ENCODE results near the gene DHRS13.

The DHRS13 gene

GRCh38 chr17:28899212-28899815 lies 3.6 kb downstream of the DHRS13 start:
- Histone ChIP-seq H3K4me1 (ENCODE audit: control insufficient read depth, low read depth, low read length) (peaks cover 7% of the 10 kb centered on the region), H2BK120ac (ENCODE audit: low read depth, low read length) (no peak overlapping the region)

GRCh38 chr17:28898527-28898955 lies 4.3 kb downstream of the DHRS13 start:
- WGBS (ENCODE audit: extremely low coverage, insufficient coverage, low lambda C conversion rate), result no CpG with 5 or more reads among the region's 12 CpGs
- no peaks in the 10 kb centered on the region for H3K36me3 ChIP-seq (ENCODE audit: control insufficient read depth, insufficient read depth, low read length)
- H2BK15ac ChIP-seq (replicated peaks; ENCODE audit: low read depth), result no peak overlapping the region
- H4K8ac ChIP-seq (ENCODE audit: low read depth, low read length), result no peak overlapping the region
- no peak overlapping the region for H3K9ac ChIP-seq (ENCODE audit: low read length)
- H3K79me1 ChIP-seq (ENCODE audit: low read length), result peaks cover 4% of the 10 kb centered on the region
- H3K4ac ChIP-seq (ENCODE audit: low read depth, low read length), result no peak overlapping the region
- H3K23ac ChIP-seq (ENCODE audit: low read length), result no peak overlapping the region
- no peak overlapping the region for H2AK5ac ChIP-seq (ENCODE audit: low read length)
- no peak overlapping the region for H2BK120ac ChIP-seq (ENCODE audit: low read depth, low read length)
- no peak overlapping the region for H4K5ac ChIP-seq (ENCODE audit: low read length)
- DNase-seq, result no peak
- H3K18ac ChIP-seq (ENCODE audit: low read length), result no peak overlapping the region
- no peaks in the 10 kb centered on the region for H3K79me2 ChIP-seq (ENCODE audit: control insufficient read depth, insufficient read depth, low read length)
- H3K4me1 ChIP-seq (ENCODE audit: control insufficient read depth, low read depth, low read length), result peaks cover 7% of the 10 kb centered on the region
- no peak overlapping the region for H3K27ac ChIP-seq (ENCODE audit: low read depth, low read length)
- H2BK5ac ChIP-seq (ENCODE audit: low read length), result no peak overlapping the region
- no peak overlapping the region for H3K4me2 ChIP-seq (ENCODE audit: low read length)
- no peaks in the 10 kb centered on the region for H3K27me3 ChIP-seq (ENCODE audit: insufficient read depth, low read length, poor library complexity)
- H3K56ac ChIP-seq (ENCODE audit: low read length), result peak overlapping the region; percentile 99
- H3K4me3 ChIP-seq (ENCODE audit: low read length), result no peak overlapping the region

More at GRCh38 chr17:28899212-28899815, 3.6 kb downstream of the DHRS13 start:
- H3K79me2 ChIP-seq (ENCODE audit: control insufficient read depth, insufficient read depth, low read length), result no peaks in the 10 kb centered on the region
- H2BK15ac ChIP-seq (replicated peaks; ENCODE audit: low read depth), result no peak overlapping the region
- H3K56ac ChIP-seq (ENCODE audit: low read length), result no peak overlapping the region
- no peaks in the 10 kb centered on the region for H3K36me3 ChIP-seq (ENCODE audit: control insufficient read depth, insufficient read depth, low read length)
- no peak overlapping the region for H3K23ac ChIP-seq (ENCODE audit: low read length)
- H2BK5ac ChIP-seq (ENCODE audit: low read length), result no peak overlapping the region
- H3K4me2 ChIP-seq (ENCODE audit: low read length), result no peak overlapping the region
- no peaks in the 10 kb centered on the region for H3K27me3 ChIP-seq (ENCODE audit: insufficient read depth, low read length, poor library complexity)
- WGBS (ENCODE audit: extremely low coverage, insufficient coverage, low lambda C conversion rate), result no CpG with 5 or more reads among the region's 5 CpGs
- no peak overlapping the region for H4K8ac ChIP-seq (ENCODE audit: low read depth, low read length)
- no peak overlapping the region for H3K4me3 ChIP-seq (ENCODE audit: low read length)
- no peak overlapping the region for H2AK5ac ChIP-seq (ENCODE audit: low read length)
- H3K9ac ChIP-seq (ENCODE audit: low read length), result no peak overlapping the region
- peaks cover 4% of the 10 kb centered on the region for H3K79me1 ChIP-seq (ENCODE audit: low read length)
- H3K27ac ChIP-seq (ENCODE audit: low read depth, low read length), result no peak overlapping the region
- H3K4ac ChIP-seq (ENCODE audit: low read depth, low read length), result no peak overlapping the region
- no peak overlapping the region for H4K5ac ChIP-seq (ENCODE audit: low read length)
- no peak overlapping the region for H3K18ac ChIP-seq (ENCODE audit: low read length)
- no peak for DNase-seq

- Histone ChIP-seq H2BK120ac (ENCODE audit: low read depth, low read length) (no peak overlapping the region), H3K27ac (ENCODE audit: low read depth, low read length) (peak overlapping the region; percentile 94), H3K27me3 (ENCODE audit: insufficient read depth, low read length, poor library complexity) (no peaks in the 10 kb centered on the region), H2BK5ac (ENCODE audit: low read length) (peak overlapping the region; percentile 50), H3K4me2 (ENCODE audit: low read length) (peak overlapping the region; percentile 89), H3K79me1 (ENCODE audit: low read length) (peaks cover 4% of the 10 kb centered on the region), H2AK5ac (ENCODE audit: low read length) (peak overlapping the region; percentile 96), H3K4me3 (ENCODE audit: low read length) (peak overlapping the region; percentile 39), H3K9ac (ENCODE audit: low read length) (peak overlapping the region; percentile 97), H3K79me2 (ENCODE audit: control insufficient read depth, insufficient read depth, low read length) (no peaks in the 10 kb centered on the region), H3K56ac (ENCODE audit: low read length) (peak overlapping the region; percentile 99), H3K23ac (ENCODE audit: low read length) (peak overlapping the region; percentile 66), H3K4ac (ENCODE audit: low read depth, low read length) (peak overlapping the region; percentile 49), H4K8ac (ENCODE audit: low read depth, low read length) (no peak overlapping the region), H3K36me3 (ENCODE audit: control insufficient read depth, insufficient read depth, low read length) (no peaks in the 10 kb centered on the region), H3K4me1 (ENCODE audit: control insufficient read depth, low read depth, low read length) (peaks cover 7% of the 10 kb centered on the region), H4K5ac (ENCODE audit: low read length) (peak overlapping the region; percentile 98), H3K18ac (ENCODE audit: low read length) (peak overlapping the region; percentile 68), H2BK15ac (replicated peaks; ENCODE audit: low read depth) (no peak overlapping the region)
- no CpG with 5 or more reads among the region's 23 CpGs for WGBS (ENCODE audit: extremely low coverage, insufficient coverage, low lambda C conversion rate)
- no peak for DNase-seq
Measured at GRCh38 chr17:28897769-28898526, 4.9 kb downstream of the DHRS13 start.

- Histone ChIP-seq H2BK5ac (ENCODE audit: low read length) (peak within 1 kb of the TSS; percentile 78), H4K8ac (ENCODE audit: low read depth, low read length) (no peak within 1 kb of the TSS), H3K79me2 (ENCODE audit: control insufficient read depth, insufficient read depth, low read length) (no peaks in the 10 kb centered on the region), H3K4me1 (ENCODE audit: control insufficient read depth, low read depth, low read length) (peaks cover 7% of the 10 kb centered on the region), H3K27ac (ENCODE audit: low read depth, low read length) (peak within 1 kb of the TSS; percentile 94), H2AK5ac (ENCODE audit: low read length) (peak within 1 kb of the TSS; percentile 96), H3K9ac (ENCODE audit: low read length) (peak within 1 kb of the TSS; percentile 97), H3K36me3 (ENCODE audit: control insufficient read depth, insufficient read depth, low read length) (no peaks in the 10 kb centered on the region), H2BK15ac (replicated peaks; ENCODE audit: low read depth) (no peak within 1 kb of the TSS), H3K56ac (ENCODE audit: low read length) (peak within 1 kb of the TSS; percentile 99), H3K4me2 (ENCODE audit: low read length) (peak within 1 kb of the TSS; percentile 89), H3K79me1 (ENCODE audit: low read length) (peaks cover 4% of the 10 kb centered on the region), H4K5ac (ENCODE audit: low read length) (peak within 1 kb of the TSS; percentile 98), H3K23ac (ENCODE audit: low read length) (peak within 1 kb of the TSS; percentile 66), H3K27me3 (ENCODE audit: insufficient read depth, low read length, poor library complexity) (no peaks in the 10 kb centered on the region), H2BK120ac (ENCODE audit: low read depth, low read length) (peak within 1 kb of the TSS; percentile 3), H3K4ac (ENCODE audit: low read depth, low read length) (peak within 1 kb of the TSS; percentile 49), H3K18ac (ENCODE audit: low read length) (peak within 1 kb of the TSS; percentile 68), H3K4me3 (ENCODE audit: low read length) (peak within 1 kb of the TSS; percentile 86)
- peak; percentile 69 for DNase-seq
- WGBS (ENCODE audit: extremely low coverage, insufficient coverage, low lambda C conversion rate), result no CpG with 5 or more reads among the region's 73 CpGs
Measured at GRCh38 chr17:28896884-28897768, 5.8 kb downstream of the DHRS13 start, which contains the start of gene FLOT2. FLOT2 (minus strand) TSS chr17:28897733; CDS start chr17:28897574, 159 bp downstream.

- no CpG with 5 or more reads among the region's 5 CpGs for WGBS (ENCODE audit: extremely low coverage, insufficient coverage, low lambda C conversion rate)
- Histone ChIP-seq H4K5ac (ENCODE audit: low read length) (no peak overlapping the region), H3K36me3 (ENCODE audit: control insufficient read depth, insufficient read depth, low read length) (no peaks in the 10 kb centered on the region), H3K23ac (ENCODE audit: low read length) (no peak overlapping the region), H3K4ac (ENCODE audit: low read depth, low read length) (no peak overlapping the region), H3K4me3 (ENCODE audit: low read length) (peak overlapping the region; percentile 86), H2BK5ac (ENCODE audit: low read length) (no peak overlapping the region), H3K79me2 (ENCODE audit: control insufficient read depth, insufficient read depth, low read length) (no peaks in the 10 kb centered on the region), H3K27ac (ENCODE audit: low read depth, low read length) (no peak overlapping the region), H2BK15ac (replicated peaks; ENCODE audit: low read depth) (no peak overlapping the region), H2AK5ac (ENCODE audit: low read length) (no peak overlapping the region), H3K56ac (ENCODE audit: low read length) (peak overlapping the region; percentile 99), H3K4me1 (ENCODE audit: control insufficient read depth, low read depth, low read length) (peaks cover 4% of the 10 kb centered on the region), H2BK120ac (ENCODE audit: low read depth, low read length) (no peak overlapping the region), H4K8ac (ENCODE audit: low read depth, low read length) (no peak overlapping the region), H3K9ac (ENCODE audit: low read length) (peak overlapping the region; percentile 97), H3K18ac (ENCODE audit: low read length) (no peak overlapping the region), H3K4me2 (ENCODE audit: low read length) (peak overlapping the region; percentile 88), H3K27me3 (ENCODE audit: insufficient read depth, low read length, poor library complexity) (no peaks in the 10 kb centered on the region), H3K79me1 (ENCODE audit: low read length) (peaks cover 4% of the 10 kb centered on the region)
- DNase-seq, result peak; percentile 49
Measured at GRCh38 chr17:28896491-28896883, 6.4 kb downstream of the DHRS13 start.
